ENCODE measurements around the gene NYAP2. TPM values are rescaled to one million over a fixed set of nuclear protein-coding genes. Genes with fewer than 3 reads are reported as not detected.

Gene NYAP2
- not detected for total RNA-seq
- long read RNA-seq: 0 reads

DNA sequence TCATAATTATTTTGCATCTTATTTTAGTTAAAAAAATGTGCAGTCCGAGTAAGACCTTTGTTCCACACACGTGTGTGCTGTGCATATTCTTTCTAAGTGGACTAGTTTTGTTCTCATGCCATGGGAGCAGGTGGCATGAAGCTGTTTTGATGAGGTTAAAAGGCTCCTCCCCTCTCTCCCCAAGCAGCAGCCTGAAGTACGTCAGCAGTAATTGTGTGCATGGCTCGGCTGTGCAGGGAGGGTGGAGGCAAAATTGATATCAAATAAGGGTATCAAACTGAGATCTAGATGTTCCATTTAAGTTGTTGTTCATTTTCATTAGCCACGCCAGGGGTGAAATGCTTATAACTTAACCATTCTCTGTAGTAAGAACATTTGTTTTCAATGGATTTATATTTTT is at the start of gene NYAP2:
NYAP2 (plus strand) TSS at position 207 of the 400 bp plus-strand sequence. CDS start 9,171 bp downstream, outside the sequence.
- ATAC-seq: no peak
- intact Hi-C loops (cut with DNase I): no loop called here

GRCh38 chr2:225353579-225354085 is 45.9 kb upstream of the NYAP2 start:
- DNase-seq (no peak), ATAC-seq (no peak)
- intact Hi-C loops (cut with DNase I): no loop called here

More for the DNA sequence above, at the start of gene NYAP2:
- DNase-seq: no peak

- DNase-seq (no peak), ATAC-seq (no peak)
- intact Hi-C loops (cut with DNase I): no loop called here
Observed at GRCh38 chr2:225354281-225354774, 45.2 kb upstream of the NYAP2 start.

GRCh38 chr2:225355788-225356187 is 43.7 kb upstream of the NYAP2 start:
- ATAC-seq (no peak), DNase-seq (no peak)
- intact Hi-C loops (cut with DNase I): no loop called here

DNA sequence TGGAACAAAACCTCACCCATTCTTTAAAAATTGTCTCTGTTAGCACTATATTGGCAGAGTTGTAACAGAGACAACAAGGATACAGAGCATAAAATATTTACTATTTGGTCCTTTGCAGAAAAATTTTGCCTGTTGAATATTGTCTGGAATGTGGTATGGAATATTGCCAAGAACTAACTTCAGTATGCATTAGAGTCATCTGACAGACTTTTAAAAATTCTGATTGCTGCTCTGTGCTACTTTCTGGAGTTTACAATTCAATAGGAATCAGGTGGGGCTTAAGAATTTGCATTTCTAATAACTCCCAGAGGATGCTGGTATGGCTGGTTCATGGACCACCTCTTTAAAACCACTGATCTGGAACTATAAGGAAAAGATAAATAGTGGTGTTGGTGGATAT is 32.8 kb upstream of the NYAP2 start:
- DNase-seq: no peak
- no peak for ATAC-seq
- intact Hi-C loops (cut with DNase I): no loop called here

- ATAC-seq (no peak), DNase-seq (no peak)
- intact Hi-C loops (cut with DNase I): no loop called here
Observed at GRCh38 chr2:225367482-225367881, 32.0 kb upstream of the NYAP2 start.

DNA sequence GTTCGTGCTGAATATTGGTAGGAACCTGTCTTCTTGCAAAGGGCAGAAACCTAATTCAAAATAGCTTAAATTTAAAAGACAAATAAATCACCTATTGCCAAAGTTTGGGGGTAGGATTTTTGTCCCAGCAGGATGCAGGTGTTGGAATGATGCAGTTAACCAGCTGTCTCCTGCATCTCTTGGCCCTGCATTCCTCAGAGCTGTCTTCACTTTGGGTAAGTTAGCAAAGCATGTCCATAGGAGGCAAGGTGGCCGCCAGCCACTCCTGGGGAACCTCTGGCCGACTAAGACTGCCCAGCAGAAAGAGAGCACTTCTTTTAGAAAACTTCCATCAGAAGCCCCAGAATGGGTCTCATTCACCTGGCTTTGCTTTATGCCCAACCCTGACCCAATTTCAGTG is 20.5 kb upstream of the NYAP2 start:
- DNase-seq (no peak), ATAC-seq (no peak)
- intact Hi-C loops (cut with DNase I): no loop called here

GRCh38 chr2:225379856-225380255 is 19.7 kb upstream of the NYAP2 start:
- no peak for DNase-seq
- ATAC-seq: no peak
- intact Hi-C loops (cut with DNase I): no loop called here

- DNase-seq (no peak), ATAC-seq (no peak)
- intact Hi-C loops (cut with DNase I): no loop called here
Observed at GRCh38 chr2:225381609-225382008, 17.9 kb upstream of the NYAP2 start.

DNA sequence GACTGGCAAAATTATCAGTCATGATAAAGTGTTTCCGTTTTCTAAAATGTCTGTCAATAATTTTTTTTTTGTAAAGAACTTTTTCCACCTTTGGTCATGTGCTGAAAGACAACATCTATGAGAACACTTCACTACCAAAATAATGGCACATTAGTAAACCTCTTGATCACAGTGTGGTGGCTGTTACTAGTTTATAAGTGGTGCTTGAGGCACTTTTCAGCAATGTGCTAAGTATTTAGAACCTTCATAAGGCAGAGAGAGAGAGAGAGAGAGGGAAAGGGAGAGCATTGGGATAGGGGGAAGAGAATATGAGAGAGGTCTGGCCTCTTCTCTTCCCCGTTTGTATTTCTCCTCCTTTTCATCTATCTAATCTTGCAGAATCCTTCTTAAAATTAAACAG is 1.1 kb upstream of the NYAP2 start:
- intact Hi-C loops (cut with DNase I): no loop called here
- no peak for ATAC-seq
- DNase-seq: no peak

DNA sequence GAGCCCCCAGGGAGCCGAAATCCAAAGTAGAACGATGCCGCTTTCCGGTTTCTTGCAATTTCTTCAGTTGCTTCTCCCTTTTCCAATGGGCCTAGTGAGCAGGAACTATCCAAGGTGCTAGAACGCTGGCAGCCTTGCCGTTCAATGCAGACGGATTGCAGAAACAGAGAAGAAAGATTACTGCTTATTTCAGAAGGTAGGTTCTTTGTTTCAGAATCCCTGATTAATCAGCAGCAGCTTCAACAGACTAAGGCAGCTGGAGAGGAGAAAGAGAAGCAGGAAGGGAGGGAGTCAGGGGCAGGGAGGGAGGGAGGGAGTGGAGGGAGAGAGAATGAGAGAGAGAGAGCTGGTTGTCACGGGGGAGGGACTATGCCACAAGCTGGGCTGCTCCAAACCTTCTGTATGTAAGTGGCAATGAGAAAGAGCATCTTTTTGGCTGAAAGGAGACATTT is 576 bp downstream of the NYAP2 start:
- DNase-seq (no peak), ATAC-seq (no peak)
- intact Hi-C loops (cut with DNase I): no loop called here

DNA sequence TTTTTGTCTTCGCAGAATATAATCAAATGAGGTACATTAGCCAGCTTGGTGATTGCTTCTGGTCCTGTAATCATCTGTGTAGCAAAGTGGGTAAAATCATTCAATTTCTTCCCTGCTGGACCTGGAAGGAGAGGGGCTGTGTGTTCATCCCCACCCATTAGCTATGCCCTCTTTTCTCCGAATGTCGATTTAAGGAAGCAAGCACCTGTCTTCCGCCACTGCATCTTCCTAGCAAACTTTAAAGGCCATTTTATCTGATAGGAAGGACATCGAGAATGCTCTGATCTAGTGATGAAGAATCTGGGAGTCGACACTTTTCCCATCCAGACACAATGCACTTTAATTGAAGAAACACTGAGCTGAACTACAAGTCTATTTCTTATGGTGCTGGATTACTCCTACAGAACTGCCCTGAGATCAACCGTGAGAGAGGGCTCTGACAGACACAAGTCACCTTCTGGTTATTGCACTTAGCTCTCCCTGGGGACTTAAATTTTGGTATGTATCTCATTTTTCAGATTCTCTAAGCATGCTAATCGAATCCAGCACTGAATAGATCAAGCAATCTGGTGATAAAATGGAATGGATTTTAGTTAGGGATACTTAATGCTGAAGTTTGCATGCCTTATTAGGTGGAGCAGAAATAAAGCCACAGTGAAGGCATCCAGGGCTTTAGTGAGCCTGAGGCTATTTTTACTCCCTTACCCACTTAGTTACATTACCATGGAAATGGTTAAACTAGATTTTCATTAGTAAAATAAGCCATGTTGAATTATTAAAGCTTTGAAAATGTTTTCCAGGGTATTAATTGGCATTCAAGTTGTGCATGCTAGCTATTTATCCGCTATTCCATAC is 1.3 kb downstream of the NYAP2 start:
- ATAC-seq (no peak), DNase-seq (no peak)
- intact Hi-C loops (cut with DNase I): no loop called here

DNA sequence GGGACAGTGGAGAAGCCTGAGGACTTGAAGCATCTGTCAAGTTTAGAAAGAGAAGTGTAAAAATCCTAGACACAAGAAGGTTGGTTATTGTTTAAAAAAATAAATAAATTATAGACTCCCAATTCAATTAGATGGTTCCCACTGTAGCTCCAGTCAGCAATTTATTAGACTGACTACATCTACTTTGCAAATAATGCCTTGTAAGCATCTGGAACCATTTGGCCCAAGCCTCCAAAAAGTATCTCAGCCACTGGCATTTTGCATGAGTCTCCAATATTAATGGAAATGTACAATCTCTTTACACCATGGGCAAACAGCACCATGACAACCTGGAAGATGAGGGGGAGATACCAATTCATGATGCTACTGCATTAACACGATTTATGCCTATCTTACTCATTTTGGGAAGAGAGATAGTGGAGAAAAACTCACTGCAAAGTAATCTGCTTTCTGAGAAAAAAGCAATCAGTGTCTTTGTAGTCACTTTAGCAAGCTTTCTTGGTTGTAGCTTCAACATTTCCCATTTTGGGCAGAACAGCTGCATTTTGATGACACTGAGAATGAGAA is 2.8 kb downstream of the NYAP2 start:
- DNase-seq: no peak
- ATAC-seq: no peak
- intact Hi-C loops (cut with DNase I): no loop called here

DNA sequence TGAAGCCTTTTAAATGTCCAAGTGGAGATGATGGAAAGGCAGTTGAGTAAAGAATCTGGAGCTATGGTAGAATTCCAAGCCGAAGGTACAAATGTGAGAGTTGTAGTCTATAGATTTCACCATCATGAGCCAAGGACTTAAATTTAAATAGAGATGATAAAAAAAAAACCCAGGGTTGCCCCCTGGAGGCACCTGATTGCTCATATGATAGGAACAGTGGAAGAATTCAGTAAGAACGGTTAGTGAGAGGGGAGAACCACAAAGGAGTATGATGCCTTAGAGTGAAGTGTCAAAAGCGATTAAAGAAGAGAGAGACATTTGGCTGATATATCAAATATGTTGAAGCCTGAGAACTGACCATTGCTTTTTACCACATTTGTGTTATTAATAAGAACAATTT is 11.9 kb downstream of the NYAP2 start:
- DNase-seq (no peak), ATAC-seq (no peak)
- intact Hi-C loops (cut with DNase I): no loop called here

GRCh38 chr2:225413786-225414185 is 14.3 kb downstream of the NYAP2 start:
- DNase-seq (no peak), ATAC-seq (no peak)
- intact Hi-C loops (cut with DNase I): no loop called here

DNA sequence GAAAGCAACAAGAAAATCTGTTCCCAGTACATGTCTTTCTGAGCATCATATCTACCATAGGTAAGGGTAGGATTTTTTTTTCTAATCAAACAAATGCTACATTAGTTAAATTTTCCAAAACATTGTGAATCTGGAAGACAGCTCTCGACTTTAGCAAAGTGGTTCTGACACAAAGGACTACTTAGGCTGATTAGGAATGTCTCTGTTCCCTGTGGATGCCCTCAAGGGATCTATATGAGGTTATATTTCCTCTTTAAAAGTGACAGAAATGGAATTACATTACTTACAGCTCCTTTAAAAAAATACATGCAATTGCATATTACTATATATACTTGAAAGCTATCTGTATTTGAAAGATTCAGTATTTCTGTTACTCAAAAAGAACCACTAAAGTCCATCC is 15.4 kb downstream of the NYAP2 start:
- intact Hi-C loops (cut with DNase I): no loop called here
- ATAC-seq: no peak
- DNase-seq: no peak

- DNase-seq (no peak), ATAC-seq (no peak)
- intact Hi-C loops (cut with DNase I): no loop called here
Observed at GRCh38 chr2:225415341-225415740, 15.8 kb downstream of the NYAP2 start.

DNA sequence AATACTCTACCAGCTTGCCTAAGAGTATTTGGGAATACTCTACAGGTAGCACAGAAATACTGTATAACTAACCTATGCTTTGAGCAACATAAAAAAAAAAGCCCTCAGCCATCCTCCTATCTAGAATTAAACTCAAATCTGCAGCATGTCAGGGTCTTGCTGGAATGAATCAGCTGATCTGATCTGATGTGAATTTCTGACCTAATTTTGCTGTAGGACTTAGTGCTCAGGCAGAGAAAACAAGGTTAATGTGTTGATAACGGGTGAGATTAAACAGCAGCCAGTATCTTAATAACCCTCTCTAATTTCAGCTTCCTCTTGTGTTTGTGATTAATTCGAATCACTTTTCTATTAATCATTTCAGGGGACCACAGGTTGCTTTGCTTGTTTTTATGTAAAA is 16.3 kb downstream of the NYAP2 start:
- intact Hi-C loops (cut with DNase I): no loop called here
- DNase-seq (no peak), ATAC-seq (no peak)

DNA sequence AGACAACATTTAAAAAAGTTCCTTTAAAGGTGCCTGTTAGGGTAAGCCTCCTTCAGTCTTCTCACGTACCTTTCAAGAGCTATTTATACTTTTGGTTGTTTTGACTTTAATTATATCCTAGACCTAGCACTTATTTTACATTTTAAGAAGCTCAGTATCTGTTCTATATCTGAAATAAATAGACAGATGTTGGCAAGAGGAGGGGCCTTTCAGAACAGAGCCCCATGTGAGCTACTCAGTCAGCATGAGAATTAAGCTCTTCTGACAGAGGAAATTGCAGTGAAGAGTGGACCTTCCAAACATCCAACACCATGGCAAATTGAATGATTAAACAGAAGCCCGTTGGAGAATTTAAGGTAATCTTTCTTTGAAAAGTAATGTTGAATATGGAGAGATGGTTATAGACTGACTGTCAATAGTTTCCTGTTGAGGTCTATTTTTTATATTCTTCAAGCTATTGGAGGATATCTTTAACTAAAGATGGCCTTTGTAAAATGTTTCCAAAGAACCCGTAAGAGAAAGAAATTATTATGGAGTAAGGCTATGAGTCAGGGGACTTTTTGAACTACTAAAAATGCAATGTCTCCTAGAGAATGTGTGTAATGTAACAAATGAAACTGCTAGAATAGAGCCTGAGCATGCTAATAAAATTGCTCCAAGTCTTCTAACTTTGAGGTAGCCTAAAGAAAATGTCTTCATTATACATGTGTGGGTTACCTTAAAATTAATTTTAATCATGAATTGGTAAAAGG is 17.3 kb downstream of the NYAP2 start:
- DNase-seq (no peak), ATAC-seq (no peak)
- intact Hi-C loops (cut with DNase I): no loop called here

DNA sequence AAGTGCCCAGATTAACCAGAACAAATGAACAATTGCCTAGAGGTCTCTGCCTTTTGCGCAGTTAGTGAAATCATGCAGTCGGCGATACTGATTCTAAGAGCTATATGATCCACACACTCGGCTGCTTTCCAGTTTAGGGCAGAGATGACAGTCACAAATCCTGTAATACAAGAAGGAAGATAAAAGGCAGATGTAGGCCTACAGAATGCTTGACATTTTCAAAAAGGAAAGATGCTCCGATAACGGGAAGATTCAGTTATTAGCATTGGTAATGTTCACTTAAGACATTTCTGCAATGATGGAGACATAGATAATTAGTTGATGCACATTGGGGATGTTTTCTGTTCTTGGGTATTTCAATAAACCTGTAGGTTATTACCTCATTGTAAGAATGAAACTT is 19.5 kb downstream of the NYAP2 start:
- intact Hi-C loops (cut with DNase I): no loop called here
- DNase-seq (no peak), ATAC-seq (no peak)
